ENCODE results near the gene IQCK. TPM values are rescaled to one million over a fixed set of nuclear protein-coding genes. Genes with fewer than 3 reads are reported as not detected.

Gene IQCK
- total RNA-seq, 6 donors from 2014 or later = 9.3 to 50.3 (median 18.3) TPM

- 87 to 93% methylated on average over 4 of the region's 4 CpGs for WGBS, 2 donors
- H3K4me3 ChIP-seq = no peak overlapping the region
- no peaks in the 10 kb centered on the region for H3K9me3 ChIP-seq
- H3K27me3 ChIP-seq = no peaks in the 10 kb centered on the region
- no peak for TF ChIP-seq POLR2A (IDR thresholded peaks at IDR 0.05)
- TF ChIP-seq POLR2AphosphoS5 (IDR thresholded peaks at IDR 0.05) = no peak
- TF ChIP-seq EP300 (IDR thresholded peaks at IDR 0.05) = no peak
- TF ChIP-seq CTCF (IDR thresholded peaks at IDR 0.05) = no peak
- H3K4me1 ChIP-seq = no peaks in the 10 kb centered on the region
- no peak for ATAC-seq (ENCODE audit: low FRiP score in 2 of 2)
- no peak overlapping the region for H3K27ac ChIP-seq
- DNase-seq = no peak
- no peaks in the 10 kb centered on the region for H3K36me3 ChIP-seq
Measured at GRCh38 chr16:19859603-19860002, 141.5 kb downstream of the IQCK start.

GRCh38 chr16:19860166-19861041, 142.3 kb downstream of the IQCK start:
- Histone ChIP-seq H3K27ac (no peak overlapping the region), H3K27me3 (no peaks in the 10 kb centered on the region), H3K9me3 (no peaks in the 10 kb centered on the region), H3K4me3 (no peak overlapping the region), H3K36me3 (no peaks in the 10 kb centered on the region), H3K4me1 (no peaks in the 10 kb centered on the region)
- ATAC-seq (ENCODE audit: low FRiP score in 2 of 2) = no peak
- no peak for TF ChIP-seq POLR2AphosphoS5 (IDR thresholded peaks at IDR 0.05)
- 80 to 83% methylated on average over 21 of the region's 21 CpGs for WGBS, 2 donors
- no peak for DNase-seq

GRCh38 chr16:19861133-19861532, 143.1 kb downstream of the IQCK start:
- WGBS, 2 donors = 92 to 94% methylated on average over 2 to 3 of the region's 3 CpGs
- DNase-seq (no peak), ATAC-seq (ENCODE audit: low FRiP score in 2 of 2) (no peak)
- Histone ChIP-seq H3K27me3 (no peaks in the 10 kb centered on the region), H3K4me1 (no peaks in the 10 kb centered on the region), H3K27ac (no peak overlapping the region), H3K9me3 (no peaks in the 10 kb centered on the region), H3K36me3 (no peaks in the 10 kb centered on the region), H3K4me3 (no peak overlapping the region)
- TF ChIP-seq EP300 (IDR thresholded peaks at IDR 0.05) (no peak), POLR2AphosphoS5 (IDR thresholded peaks at IDR 0.05) (no peak), POLR2A (IDR thresholded peaks at IDR 0.05) (no peak), CTCF (IDR thresholded peaks at IDR 0.05) (no peak)

- H3K9me3 ChIP-seq = no peaks in the 10 kb centered on the region
- no peaks in the 10 kb centered on the region for H3K36me3 ChIP-seq
- WGBS, 2 donors = 84 to 85% methylated on average over 15 to 16 of the region's 16 CpGs
- DNase-seq (no peak), ATAC-seq (ENCODE audit: low FRiP score in 2 of 2) (no peak)
- H3K27ac ChIP-seq = no peak overlapping the region
- no peak overlapping the region for H3K4me3 ChIP-seq
- H3K27me3 ChIP-seq = no peaks in the 10 kb centered on the region
- no peaks in the 10 kb centered on the region for H3K4me1 ChIP-seq
- no peak for TF ChIP-seq EP300 (IDR thresholded peaks at IDR 0.05)
- no peak for TF ChIP-seq POLR2A (IDR thresholded peaks at IDR 0.05)
- TF ChIP-seq CTCF (IDR thresholded peaks at IDR 0.05) = no peak
- TF ChIP-seq POLR2AphosphoS5 (IDR thresholded peaks at IDR 0.05) = no peak
Measured at GRCh38 chr16:19861811-19862327, 143.8 kb downstream of the IQCK start.

- WGBS, 2 donors = 85 to 89% methylated on average over 1 of the region's 1 CpG
- Histone ChIP-seq H3K27me3 (no peaks in the 10 kb centered on the region), H3K9me3 (no peaks in the 10 kb centered on the region), H3K4me1 (no peaks in the 10 kb centered on the region), H3K27ac (no peak overlapping the region), H3K36me3 (no peaks in the 10 kb centered on the region), H3K4me3 (no peak overlapping the region)
- ATAC-seq (ENCODE audit: low FRiP score in 2 of 2) (no peak), DNase-seq (no peak)
- TF ChIP-seq CTCF (IDR thresholded peaks at IDR 0.05) (no peak), EP300 (IDR thresholded peaks at IDR 0.05) (no peak), POLR2A (IDR thresholded peaks at IDR 0.05) (no peak), POLR2AphosphoS5 (IDR thresholded peaks at IDR 0.05) (no peak)
Measured at GRCh38 chr16:19863990-19864389, 145.9 kb downstream of the IQCK start.

Measured in upper lobe of left lung (tissue), 6 donors.